ENCODE measurements around the gene RMND5B.
"Not testable (repeated sequence)": the region's sequence is repeated elsewhere in the genome, so short reads cannot be mapped to it uniquely, and the experiment has no call there.

The RMND5B gene

DNA sequence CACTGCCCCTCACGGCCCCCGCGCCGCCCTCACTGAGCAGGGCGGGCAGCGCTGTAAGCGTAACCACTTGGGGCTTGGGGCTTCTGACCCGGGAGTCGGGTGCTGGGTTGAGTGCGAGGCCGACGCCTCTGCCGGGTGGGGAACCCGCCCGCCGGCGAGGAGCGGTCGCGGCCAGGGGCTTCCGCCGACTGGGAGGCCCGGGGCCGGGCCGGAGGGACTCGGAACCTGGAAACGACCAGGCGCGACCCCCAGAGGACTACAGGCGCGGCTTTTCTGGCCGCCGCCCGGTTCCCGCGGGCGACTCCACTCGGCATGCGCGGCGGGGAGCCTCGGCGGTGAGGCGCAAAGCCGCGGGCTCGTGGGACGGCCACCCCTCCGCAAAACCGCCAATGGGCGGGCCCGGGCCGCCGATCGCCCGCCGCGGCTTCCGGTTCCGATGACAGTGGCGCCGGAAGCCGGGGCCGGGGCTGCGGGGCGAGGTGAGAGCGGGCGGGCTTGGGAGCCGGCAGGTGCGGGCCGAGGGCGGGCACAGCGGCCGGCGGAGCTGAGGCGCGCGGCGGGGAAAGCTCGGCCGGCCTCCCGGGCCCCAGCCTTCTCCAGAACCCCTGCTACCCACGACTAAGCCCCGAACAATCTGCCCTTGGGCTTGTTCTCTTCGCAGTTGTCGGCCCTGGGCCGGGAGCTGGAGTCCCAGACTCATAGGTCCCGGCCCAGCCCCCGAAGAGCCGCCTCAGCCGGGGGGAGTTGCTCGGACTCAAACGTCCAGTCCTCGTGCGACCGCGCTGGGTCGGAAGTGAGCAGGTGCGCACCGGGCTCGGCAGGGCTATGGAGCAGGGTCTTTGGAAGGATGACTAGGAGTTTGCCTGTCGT, at the start of gene RMND5B:
TSS of gene RMND5B (plus strand) at position 439 of the 870 bp plus-strand sequence. CDS start 7,106 bp downstream, outside the sequence.
- peak in 2 of 3 experiments; percentile 62 to 71 for DNase-seq (ENCODE audit: low read depth in 2 of 3, low spot score in 2 of 3)

DNA sequence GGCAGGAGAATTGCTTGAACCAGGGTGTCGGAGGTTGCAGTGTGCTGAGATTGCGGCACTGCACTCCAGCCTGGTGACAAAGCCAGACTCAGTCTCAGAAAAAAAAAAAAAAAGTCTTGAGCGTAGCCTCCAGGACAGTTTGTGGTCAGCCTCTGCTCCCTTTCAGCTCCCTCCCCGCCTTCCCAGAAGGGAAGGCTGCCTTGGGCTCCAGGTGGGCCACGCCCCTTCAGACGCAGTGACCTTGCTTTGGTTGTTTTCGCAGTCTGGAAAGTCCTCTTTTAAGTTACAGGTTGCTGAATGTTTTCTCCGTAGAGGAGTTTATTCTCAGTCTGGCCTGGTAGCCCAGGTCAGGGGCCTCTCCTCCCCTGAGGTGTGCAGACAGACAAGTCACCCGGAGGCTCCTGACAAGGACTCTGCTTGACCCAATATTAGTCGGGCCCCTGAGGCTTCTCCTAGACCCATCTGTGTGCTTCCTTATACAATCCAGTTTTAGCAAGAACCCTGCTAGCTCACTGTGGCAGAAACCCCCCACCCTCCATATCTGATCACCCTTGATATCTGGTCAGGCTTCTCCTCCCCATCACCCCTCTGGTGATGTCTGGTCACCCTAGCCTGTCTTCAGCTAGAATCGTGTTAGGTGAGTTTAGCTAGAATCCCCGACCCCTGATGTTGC, 49.1 kb upstream of the RMND5B start:
- no peak for DNase-seq (ENCODE audit: low read depth in 2 of 3, low spot score in 2 of 3)

DNA sequence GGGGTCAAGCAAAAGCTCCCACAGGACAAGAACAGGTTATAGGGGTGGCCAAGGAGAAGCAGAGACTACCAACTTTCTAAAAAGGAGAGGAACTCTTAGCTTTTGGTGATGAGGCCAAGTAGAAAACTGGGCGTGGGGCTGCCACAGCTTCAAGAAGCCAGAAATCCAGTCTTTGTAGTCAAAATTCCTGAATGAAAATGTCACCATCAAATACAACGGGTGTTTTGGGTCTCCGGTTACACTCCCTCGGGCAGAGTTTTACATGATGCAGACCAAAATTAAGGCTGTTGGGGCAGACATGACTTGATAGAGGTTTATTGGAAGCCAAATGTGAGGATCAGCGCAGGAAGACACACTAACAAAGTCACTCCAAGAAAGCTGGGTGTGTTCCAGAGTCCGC, 46.9 kb upstream of the RMND5B start:
- DNase-seq (ENCODE audit: low read depth in 2 of 3, low spot score in 2 of 3) = no peak

GRCh38 chr5:178085316-178085715, 45.5 kb upstream of the RMND5B start:
- no peak for DNase-seq (ENCODE audit: low read depth in 2 of 3, low spot score in 2 of 3)

DNA sequence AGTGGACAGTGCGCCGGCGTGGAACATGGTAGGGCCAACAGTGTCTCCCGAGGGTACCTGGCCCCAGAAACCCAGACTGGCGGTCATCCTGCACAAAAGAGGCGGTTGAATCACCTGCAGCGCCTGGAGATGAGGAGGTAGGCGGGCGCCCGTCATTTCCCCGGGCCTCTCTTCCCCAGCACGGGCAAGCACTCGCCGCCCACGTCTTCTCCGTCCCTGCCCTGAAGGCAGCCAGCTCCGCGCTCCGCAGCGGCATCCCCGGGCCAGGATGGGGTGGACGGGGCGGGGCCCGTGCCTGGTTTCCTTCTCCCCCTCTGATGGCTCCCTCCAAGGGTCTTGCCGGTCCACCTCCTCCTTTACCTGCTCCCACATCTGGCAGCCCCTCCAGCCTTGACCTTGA, 44.5 kb upstream of the RMND5B start:
- DNase-seq (ENCODE audit: low read depth in 2 of 3, low spot score in 2 of 3) = no peak

DNA sequence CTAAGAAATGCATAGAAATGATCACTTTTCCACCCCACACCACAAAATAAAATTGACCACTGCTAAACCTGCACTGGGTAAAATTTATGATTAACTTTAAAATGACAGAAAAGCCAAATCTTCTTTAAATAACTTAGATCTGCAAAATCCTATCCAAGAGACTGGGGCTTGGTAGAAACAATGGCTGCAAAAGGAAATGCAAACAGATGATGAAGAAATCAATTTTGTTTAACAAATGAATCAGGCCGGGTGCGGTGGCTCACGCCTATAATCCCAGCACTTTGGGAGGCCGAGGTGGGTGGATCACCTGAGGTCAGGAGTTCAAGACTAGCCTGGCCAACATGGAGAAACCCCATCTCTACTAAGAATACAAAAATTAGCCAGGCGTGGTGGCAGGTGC, 43.6 kb upstream of the RMND5B start:
- not testable (repeated sequence) for DNase-seq (ENCODE audit: low read depth in 2 of 3, low spot score in 2 of 3)

DNA sequence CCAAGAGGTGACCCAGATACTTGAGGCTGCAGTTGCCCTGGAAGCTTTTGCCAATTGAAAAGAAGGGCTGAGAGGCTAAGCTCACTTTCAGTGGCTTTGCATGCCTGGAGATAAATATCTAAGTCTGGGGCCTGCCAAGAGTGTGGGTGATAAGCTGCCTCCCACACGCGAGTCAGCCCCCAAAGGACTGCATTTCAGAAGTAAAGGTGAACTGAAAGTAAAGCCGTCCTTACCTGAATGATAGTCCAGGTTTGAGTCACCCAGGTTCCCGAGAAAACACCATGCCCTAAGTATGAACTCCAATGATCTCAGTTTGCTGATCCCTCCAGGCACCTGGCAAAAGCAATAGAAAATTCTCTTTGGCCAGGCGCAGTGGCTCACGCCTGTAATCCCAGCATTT, 40.0 kb upstream of the RMND5B start:
- DNase-seq (ENCODE audit: low read depth in 2 of 3, low spot score in 2 of 3) = no peak

- no peak for DNase-seq (ENCODE audit: low read depth in 2 of 3, low spot score in 2 of 3)
These were observed 37.7 kb upstream of the RMND5B start for GRCh38 chr5:178093134-178093533.

GRCh38 chr5:178094345-178094744, 36.5 kb upstream of the RMND5B start:
- DNase-seq (ENCODE audit: low read depth in 2 of 3, low spot score in 2 of 3) = no peak

- DNase-seq (ENCODE audit: low read depth in 2 of 3, low spot score in 2 of 3) = no peak
These were observed 32.1 kb upstream of the RMND5B start for GRCh38 chr5:178098685-178099084.

DNA sequence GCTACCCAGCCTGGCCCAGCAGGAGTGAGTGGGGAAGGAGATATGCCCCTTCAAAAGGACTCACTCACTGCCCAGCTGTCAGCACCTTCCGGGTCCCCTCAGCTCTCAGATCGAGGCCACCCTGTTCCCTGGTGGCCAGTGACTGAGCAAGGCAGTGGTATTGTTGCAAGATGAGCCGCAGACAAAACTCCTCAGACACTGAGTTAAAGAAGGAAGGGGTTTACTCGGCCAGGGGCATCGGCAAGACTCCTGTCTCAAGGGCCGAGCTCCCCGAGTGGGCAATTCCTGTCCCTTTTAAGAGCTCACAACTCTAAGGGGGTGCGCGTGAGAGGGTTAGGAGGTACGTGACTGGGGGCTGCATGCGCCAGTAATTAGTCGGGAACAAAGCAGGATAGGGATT, 27.2 kb upstream of the RMND5B start:
- no peak for DNase-seq (ENCODE audit: low read depth in 2 of 3, low spot score in 2 of 3)

- DNase-seq (ENCODE audit: low read depth in 2 of 3, low spot score in 2 of 3) = no peak
These were observed 26.3 kb upstream of the RMND5B start for GRCh38 chr5:178104492-178104891.

GRCh38 chr5:178106086-178106485, 24.7 kb upstream of the RMND5B start:
- DNase-seq (ENCODE audit: low read depth in 2 of 3, low spot score in 2 of 3) = no peak

GRCh38 chr5:178106556-178107239, 24.1 kb upstream of the RMND5B start:
- no peak for DNase-seq (ENCODE audit: low read depth in 2 of 3, low spot score in 2 of 3)

GRCh38 chr5:178107756-178108310, 23.0 kb upstream of the RMND5B start:
- no peak for DNase-seq (ENCODE audit: low read depth in 2 of 3, low spot score in 2 of 3)

DNA sequence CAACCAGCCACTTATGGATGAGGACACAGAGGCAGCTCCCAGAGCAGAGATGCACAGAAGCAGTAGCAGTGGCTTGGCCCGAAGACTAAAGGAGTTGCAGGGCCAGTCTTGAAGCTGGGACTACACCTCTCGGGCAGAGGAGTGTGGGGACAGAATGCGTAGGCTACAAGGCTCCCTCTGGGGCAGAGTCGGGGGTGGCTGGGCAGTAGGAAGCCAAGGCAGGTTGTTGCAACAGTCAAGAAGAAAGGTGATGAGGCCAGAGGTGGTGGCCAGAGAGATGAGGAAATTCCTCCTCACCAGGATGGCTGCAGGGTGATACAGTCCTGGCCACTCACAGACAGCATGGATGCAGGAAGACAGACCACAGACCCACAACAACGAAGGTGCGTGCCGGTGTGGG, 22.4 kb upstream of the RMND5B start:
- no peak for DNase-seq (ENCODE audit: low read depth in 2 of 3, low spot score in 2 of 3)

GRCh38 chr5:178108966-178109365, 21.8 kb upstream of the RMND5B start:
- DNase-seq (ENCODE audit: low read depth in 2 of 3, low spot score in 2 of 3) = no peak

DNA sequence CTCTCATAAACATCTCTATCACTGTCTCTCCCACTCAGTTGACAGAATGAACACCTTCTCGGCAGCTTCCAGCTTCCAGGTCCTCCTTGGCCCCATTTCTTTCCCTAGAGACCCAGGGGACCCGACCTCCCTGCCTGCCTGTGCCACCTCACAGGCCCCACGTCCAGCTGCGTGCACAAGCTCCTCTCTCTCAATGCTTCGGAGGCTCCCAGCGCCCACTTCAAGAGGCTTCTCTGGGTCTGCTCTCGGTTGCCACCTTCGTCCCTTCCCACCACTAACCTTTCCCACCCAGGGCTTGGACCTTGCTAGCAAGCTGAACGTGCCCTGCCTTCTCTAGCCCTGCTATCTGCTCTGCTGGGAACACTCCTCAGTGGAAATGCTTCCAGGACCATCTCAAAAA, 20.3 kb upstream of the RMND5B start:
- DNase-seq (ENCODE audit: low read depth in 2 of 3, low spot score in 2 of 3) = no peak

GRCh38 chr5:178111925-178112324, 18.9 kb upstream of the RMND5B start:
- no peak for DNase-seq (ENCODE audit: low read depth in 2 of 3, low spot score in 2 of 3)

DNA sequence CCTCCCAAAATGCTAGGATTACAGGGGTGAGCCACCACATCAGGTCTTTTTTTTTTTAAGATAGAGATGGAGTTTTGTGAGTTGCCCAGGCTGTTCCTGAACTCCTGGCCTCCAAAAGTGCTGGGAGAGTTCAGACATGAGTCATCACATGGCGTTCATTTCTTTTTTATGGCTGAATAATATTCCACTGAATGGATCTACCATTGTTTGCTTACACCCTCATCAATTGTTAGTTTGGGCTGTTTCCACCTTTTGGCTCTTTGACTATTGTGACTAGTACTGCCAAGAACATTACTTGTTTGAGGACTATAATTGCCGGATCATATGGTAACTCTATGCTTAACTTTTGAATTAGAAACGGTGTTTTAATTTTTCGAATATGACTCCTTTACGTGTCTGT, 18.3 kb upstream of the RMND5B start:
- DNase-seq (ENCODE audit: low read depth in 2 of 3, low spot score in 2 of 3) = no peak

- peak; percentile 55 to 73 (median 59) for DNase-seq (ENCODE audit: low read depth in 2 of 3, low spot score in 2 of 3)
These were observed 17.6 kb upstream of the RMND5B start, which contains the start of gene N4BP3 for GRCh38 chr5:178113141-178113787. TSS of gene N4BP3 (plus strand) at chr5:178113532. CDS start at chr5:178119584, 6,052 bp downstream.
